GF-D8 (cell line): ENCODE measurements around the gene TTC29.
"Not testable (repeated sequence)": the region's sequence is repeated elsewhere in the genome, so short reads cannot be mapped to it uniquely, and the experiment has no call there.

Experiments used
- DNase-seq: peaks from one replicate; lab custom pipeline; 2025; lab: John Stamatoyannopoulos, UW

TTC29 gene

DNA sequence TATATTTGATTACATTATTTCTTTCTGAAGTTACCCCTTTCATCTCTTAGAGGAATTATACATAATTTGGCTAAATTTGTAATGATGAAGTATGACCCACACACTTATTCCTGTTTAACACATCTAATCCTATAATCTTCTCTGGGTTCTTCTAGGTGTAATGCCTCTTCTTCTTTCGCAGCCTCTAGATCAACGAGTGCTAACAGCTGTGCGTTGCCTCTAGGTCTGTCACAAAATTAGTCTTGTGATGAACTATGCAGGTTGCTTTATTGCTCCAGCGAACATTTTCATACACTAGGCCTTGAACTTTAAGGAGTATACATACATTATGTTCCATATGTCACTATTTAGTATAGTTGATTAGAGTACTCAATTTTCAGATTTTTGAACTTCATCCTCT, 89.9 kb downstream of the TTC29 start:
- no peak for DNase-seq

DNA sequence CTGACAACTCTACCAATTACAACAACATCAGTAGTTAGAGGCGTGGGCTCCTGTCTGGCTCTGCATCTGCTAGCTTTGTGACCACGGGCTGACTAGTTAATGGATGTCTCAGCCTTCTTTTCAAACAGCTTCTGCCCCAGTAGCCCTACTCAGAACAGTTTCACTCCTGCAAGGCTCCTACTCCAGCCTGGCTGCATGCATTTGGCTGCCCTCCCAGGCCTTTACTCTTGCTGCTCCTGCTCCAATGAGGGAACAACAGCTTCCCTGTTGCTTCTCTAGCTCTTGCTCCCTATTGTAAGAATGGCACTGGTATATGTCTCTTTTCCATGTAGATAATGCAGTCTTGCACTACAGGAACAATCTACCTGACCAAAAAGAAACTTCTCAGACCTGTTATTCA, 93.3 kb downstream of the TTC29 start:
- DNase-seq: no peak

DNA sequence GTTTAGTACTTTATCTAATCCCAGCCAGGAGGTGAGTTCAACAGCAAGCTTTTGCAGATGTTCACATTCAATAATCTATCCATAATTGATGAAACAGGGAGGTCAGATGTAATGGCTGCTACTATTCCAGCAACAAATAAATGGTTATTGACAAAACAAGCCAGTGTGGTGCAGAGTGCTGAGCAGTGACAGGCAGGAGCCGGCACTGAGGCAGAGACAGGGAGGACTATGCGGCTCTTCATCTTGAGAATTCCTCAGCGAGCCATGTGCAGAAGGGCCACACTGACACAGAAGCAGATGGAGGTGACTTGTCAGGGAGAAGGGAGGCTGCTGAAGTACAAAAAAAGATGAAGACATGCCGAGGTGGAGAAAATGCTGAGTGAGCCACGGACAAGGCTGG, 98.3 kb downstream of the TTC29 start:
- DNase-seq: no peak

DNA sequence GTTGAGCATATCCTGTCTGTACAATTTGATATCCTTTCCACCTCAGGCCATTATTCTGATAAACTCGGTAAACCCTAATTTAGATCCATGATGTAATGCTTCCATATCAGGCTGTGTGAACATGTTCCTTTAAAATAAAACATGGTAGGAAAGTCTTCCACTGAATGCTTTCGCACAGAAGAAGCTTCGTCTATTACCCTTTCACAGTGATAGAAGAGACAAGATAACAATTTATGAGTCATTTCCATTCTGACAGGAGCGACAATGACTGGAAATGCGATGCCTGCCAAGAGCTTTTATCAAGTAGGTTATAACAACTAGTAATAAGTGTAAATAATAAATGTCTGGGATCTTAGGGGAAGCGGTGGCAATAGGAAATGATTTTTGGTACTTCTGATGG, 98.8 kb downstream of the TTC29 start:
- no peak for DNase-seq

DNA sequence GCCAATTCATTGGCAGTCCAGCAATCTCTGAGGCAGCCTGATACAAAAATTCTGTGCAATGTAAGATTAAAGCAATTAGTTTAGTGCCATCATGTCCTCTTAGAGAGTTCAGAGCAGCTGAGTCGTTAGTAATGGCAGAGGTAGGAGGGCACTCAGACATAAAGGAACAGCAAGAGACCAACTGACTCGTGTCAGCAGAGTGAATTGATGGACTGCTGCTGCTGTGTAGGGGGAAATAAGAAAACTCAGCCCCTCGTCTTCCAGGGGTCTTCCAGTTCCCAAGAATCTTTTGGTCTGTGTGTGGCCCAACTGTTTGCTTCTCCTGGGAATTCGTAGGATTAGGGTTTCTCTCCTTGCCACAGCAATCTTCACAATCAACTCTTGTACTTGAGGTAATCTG, 100.9 kb downstream of the TTC29 start:
- no peak for DNase-seq

DNA sequence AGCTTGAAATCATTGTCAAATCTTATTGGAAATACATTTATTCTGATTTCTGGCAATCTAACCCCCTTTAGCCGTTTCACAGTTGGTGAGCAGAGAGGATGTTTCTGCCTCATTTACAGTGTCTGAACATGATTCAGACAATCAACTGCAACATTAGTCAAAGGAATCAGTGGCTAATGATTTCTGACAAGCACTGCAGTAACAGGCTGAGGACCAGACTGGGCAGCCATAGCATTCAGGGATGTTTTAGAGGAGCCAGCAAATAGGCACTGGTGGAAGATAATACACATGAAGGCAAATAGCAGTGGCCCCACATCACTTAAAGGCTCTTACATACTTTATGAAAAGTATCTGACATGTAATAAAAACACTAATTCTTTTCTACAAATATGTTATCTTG, 102.8 kb downstream of the TTC29 start:
- no peak for DNase-seq

DNA sequence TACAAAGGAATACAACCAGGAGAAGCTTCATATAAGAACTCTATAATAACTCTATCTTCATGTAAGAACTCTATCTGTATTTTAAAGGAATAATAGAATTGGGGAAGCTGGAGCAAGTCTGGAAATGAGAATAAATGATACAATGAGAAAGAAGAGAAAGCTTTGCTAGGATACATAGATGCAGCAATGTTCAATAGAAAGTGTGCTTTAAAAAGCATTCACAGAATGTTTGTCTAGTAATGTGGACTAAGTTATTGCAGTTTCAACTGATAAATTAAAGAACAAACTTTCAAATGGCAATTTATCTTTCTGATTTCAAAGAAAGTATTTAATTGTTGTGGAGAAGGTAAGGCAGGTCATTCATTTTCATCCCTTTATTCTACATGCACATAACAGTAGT, 104.9 kb downstream of the TTC29 start:
- DNase-seq: no peak

DNA sequence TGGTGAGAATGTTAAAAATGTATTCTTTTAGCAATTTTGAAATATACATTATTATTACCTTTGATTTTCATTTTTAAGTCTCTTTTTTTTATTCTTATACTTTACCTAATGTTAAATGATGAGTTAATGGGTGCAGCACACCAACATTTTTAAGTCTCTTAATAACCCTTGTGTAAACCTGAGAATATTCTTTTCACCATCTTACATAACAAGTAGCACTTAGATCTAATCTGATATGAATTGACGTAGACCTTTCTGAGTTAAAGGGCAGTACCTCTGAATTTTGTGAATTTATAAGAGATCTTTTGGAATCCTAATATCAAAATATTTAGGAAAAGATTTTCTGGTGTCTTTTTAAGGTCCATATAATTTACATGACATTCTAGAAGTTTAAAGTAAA, 110.6 kb downstream of the TTC29 start:
- DNase-seq: no peak

DNA sequence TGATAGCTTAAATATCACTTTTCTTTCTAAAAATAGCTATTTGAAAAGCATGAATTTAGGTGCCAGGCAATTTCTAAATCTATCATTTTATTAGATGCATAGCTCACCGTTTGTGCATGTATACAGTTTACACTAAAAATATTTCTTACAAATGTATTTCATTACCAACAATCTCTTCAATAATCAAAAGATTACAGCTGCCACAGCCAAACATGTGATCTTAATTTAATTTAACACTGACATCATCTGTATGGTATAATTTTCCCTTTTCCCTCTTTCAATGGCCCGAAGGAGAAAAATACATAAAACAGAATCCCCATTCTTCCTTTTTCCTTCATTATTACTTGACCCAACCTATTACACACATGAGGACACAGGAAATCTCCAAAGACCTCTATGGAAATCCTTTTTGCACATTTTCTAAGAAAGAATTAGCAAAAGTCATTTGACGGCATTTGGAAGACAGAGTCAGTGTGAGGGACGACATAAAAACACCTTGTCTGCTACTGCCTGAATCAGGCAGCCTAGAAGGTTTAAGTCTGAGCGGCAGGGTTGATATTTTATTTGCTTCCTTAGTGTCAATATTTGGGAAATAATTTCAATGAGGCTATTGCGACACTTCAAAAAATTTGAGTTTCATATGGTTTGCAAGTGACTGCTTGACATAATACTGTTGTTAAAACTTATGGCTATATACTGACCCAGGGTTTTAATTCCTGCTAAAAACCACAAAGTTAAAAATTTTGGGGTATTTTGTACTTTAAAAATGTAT, 111.2 kb downstream of the TTC29 start:
- no peak for DNase-seq

DNA sequence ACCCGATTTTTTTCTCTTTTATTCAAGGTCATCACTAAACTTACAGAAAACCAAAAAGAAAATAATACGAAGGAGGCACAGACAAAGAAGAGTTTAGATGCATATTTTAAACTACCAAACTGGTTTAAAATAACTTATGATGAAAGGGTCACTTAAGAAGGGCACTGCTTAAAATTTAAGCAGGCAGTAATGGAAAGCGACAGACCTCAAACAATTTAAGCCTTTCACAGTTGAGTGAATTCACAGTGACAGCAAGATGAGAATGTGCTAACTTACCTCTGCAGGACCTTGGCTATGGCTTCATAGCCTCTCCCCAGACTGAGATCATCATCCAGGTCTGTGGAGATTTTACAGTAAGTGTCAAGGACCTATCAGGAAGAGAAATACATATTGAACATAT, 112.1 kb downstream of the TTC29 start:
- no peak for DNase-seq

DNA sequence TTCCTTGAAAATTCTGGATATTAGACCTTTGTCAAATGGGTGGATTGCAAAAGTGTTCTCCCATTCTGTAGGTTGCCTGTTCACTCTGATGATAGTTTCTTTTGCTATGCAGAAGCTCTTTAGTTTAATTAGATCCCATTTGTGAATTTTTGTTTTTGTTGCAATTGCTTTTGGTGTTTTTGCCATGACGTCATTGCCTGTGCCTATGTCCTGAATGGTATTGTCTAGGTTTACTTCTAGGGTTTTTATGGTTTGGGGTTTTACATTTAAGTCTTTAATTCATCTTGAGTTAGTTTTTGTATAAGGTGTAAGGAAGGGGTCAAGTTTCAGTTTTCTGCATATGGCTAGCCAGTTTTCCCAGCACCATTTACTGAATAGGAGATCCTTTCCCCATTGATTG, 122.7 kb downstream of the TTC29 start:
- DNase-seq: not testable (repeated sequence)

DNA sequence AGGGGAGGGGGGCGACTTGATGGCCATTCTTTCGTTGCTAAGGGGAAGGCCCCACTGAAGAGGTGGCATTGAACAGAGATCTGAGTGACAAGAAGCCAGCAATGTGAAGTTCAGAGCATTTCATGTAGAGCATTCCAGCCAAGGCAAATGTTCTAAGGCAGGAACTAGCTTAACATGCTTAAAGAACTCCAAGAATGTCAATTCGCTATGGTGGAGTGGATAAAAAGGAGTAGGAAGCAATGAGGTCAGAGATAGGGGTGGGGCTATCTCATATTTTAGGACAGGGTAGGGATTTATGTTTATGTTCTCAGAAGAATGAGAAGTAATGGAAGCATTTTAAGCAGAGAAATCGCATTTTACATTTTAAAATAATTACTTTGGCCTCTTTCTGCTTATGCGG, 130.9 kb downstream of the TTC29 start:
- DNase-seq: no peak

DNA sequence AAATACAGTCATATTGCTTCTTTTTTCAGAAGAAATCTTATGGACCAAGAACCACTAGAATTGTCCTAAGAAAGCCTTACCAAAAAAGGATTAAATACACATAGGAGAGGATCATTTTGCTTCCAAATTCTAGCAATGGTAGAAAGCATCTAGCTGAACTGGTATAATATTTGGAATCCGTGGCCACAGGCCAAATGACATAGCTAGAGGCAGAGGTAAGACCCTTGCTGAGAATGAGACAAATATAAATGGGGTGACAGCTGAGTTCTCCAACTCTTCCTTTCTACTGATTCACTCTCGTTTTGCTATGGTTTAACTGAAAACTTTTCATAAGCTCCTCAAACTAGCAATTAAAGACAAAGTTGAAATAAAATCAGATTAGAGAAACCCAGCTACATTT, 150.0 kb downstream of the TTC29 start:
- no peak for DNase-seq

DNA sequence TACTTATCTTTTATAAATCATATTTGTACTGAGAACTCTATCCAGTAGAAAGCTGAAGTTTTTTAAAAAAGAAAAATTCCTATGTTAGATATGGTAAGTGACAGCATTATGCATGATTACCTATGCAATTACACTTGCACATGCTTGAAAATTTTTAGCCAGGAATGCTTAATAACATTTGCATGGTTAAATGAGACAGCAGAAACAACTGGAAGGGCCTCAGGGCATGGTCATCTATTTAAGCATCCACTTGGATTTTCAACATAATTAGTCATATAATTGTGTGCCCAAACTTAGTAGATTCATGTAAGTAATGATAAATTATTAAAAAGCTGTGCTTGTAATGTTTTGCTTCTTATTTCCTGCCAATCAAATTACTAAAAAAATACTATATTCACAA, 151.9 kb downstream of the TTC29 start:
- DNase-seq: no peak

DNA sequence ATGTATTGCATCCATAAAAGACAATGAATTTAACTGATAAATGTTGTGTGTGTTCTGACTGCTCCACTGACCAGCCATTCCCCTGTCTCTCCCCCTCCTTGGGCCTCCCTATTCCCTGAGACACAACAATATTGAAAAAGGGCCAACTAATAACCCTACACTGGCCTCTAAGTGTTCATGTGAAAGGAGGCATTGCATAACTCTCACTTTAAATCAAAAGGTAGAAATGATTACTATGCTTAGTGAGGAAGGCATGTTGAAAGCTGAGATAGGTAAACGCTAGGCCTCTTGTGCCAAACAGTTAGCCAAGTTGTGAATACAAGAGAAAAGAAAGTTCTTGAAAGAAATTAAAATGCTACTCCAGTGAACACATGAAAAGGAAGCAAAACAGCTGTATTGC, 154.2 kb downstream of the TTC29 start:
- DNase-seq: no peak

DNA sequence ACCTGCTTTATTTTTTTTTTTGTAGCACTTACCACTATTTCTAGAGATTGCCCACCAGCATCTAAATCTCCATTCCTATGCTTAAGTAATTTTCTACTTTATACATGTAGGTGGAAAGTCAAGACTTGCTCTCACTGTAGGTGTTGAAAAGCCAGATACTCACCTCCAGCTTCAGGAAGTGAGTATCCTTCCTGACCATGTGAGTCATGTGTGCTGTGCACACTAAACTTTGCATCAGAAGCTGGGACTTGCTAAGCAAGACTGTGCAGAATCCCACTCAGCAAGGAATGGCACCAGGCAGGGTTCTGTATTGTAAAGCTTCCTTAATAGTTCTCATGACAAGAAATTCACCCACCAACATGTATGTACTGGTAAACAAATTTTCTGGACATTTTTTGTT, 155.1 kb downstream of the TTC29 start:
- DNase-seq: no peak

DNA sequence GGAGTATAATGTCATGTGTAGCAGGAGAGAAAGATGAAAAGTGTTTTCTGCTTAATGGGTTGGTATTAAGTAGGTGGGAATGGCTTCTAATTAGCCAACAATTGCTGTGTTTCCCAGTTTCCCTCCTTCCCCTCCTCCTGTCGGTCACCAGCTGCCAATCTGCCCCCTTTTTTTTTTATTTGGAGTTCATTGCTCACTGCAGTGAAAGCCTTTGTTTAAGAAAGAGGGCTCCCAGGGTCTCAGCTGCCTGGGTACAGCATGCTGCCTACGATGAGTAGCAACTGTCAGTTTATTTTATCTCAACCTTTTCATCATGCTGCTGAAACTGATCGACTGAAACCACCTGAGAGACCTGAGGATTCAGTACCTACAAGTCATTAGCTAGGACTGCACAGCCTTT, 157.9 kb downstream of the TTC29 start:
- no peak for DNase-seq

DNA sequence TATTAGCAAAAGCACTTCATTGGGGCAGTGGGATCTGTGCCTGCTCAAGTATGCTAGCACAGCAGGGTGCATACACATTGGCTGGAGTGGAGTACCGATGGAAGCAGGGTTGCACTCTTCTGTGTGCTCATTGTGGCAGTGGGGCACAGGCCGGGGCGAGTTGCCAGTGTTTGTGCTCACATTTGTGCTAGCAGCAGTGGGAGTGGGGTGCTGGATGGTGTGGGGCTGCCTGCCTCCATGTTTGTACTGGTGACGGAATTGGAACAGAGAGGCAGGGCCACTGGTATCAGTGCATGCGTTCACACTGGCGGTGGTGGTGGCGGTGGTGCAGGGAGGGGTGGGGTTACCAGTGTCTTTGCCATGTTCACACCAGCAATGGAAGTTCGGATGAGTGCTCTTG, 169.0 kb downstream of the TTC29 start:
- DNase-seq: no peak

DNA sequence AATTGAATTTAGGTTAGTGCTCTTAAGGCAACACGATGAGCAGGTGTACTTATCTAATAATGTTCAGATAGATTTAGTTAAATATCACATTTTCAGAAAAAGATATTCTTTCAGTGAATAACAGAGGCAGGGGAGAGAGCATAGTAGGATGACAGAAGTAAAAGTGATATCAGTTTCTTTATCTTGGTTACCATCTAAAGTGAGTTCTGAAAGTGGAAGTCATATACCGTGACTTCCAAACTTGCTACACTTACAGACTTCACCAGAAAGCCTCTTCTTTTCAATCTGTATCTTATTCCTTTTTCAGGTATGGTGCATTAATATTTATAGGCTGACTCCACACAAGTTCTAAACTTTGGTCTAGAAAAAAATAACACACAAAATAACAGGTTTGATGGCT, 182.1 kb downstream of the TTC29 start:
- DNase-seq: no peak

DNA sequence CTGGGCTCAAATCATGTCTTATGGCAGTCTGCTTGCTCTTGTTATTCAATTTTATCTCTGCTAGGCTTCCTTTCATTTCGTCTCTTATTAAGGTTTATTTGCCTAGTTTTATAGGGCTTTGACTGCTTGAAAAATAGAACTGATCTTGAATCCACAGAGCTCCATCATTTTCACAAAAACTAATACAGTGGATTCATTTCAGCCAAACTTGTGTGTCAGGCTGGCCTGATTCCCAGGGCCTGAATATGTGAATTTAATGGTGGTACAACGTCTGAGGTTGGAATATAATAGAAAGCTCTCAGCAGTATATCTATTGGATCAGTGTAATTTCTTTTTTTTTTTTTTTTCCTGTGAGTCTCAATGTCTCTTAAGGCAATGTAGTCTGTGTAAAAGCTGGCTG, 183.6 kb downstream of the TTC29 start:
- no peak for DNase-seq

DNA sequence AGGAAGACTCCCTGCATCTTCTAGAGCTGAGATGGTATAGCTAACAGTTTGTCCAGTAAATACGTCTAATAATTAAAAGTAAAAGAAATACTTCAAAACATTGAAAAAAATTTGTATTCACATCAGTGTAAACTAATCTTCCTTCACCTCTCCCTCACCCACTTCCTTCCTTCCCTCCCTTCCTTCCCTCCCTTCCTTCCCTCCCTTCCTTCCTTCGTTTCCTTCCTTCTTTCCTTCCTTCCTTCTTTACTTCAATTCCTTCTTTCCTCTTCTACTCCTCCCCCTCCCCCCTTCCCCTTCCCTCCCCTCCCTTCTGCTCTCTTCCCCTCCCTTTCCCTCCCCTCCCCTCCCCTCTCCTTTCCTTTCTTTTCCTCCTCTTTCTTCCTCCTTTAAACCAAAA, 203.2 kb downstream of the TTC29 start:
- no peak for DNase-seq

DNA sequence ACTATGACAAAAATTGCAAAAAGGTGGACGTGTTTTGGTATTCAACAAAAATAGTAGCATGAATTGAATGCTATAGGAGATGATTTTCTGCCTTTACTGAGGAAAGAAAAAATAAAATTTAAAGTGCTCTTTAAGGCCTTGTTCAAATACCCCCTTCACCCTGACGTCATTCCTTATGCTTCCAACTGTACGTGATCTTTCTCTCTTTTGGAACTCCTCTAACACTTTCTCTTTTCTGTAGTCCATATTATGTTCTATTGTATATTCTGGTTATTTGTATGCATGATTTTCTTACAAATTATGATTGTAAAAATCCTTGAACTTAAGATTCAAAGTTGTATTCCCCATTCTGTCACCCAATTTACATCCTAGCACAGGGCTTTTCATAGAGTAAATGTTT, 206.5 kb downstream of the TTC29 start:
- no peak for DNase-seq

DNA sequence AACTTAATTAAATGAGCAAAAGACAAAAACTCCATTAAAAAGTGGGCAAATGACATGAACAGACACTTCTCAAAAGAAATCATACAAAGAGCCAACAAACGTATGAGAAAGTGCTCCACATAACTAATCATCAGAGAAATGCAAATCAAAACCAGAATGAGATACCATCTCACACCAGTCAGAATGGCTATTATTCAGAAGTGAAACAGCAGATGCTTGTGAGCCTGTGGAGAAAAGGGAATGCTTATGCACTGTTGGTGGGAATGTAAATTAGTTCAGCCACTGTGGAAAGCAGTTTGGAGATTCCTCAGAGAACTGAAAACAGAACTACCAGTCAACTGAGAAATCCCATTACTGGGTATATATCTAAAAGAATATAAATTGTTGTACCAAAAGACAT, 222.1 kb downstream of the TTC29 start:
- DNase-seq: not testable (repeated sequence)

DNA sequence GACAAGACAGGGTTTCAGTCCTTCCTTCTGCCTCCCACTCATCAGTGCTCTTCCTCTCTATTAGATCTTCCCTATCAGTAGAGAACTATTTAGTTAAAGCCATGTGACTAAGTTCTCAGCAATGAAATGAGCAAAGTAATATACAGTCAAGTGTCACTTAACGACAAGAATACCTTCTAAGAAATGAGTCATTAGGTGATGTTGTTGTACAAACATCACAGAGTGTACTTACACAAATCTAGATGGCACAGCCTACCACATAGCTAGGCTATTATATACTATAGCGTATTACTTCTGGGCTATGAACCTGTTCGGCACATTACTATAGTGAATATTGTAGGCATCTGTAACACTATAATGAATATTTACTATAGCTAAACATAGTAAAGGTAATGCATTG, 235.7 kb downstream of the TTC29 start:
- DNase-seq: no peak

DNA sequence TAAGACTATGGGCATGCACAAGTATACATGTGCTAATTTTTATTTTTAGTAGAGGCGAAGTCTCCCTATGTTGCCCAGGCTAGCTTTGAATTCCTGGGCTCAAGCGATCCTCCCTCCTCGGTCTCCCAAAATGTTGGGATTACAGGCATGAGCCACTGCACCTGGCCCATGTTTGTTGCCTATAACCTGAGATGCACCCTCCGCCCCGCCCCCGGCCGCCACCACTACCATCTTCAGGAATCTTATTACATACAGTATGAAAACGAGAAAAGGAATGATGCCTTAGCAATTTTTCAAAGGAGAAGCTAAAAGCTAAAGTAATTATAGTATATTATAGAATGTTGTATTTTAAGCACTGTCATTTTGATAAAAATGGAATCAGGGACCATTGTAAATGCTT, 245.8 kb downstream of the TTC29 start:
- DNase-seq: no peak
